ENCODE data around the gene STMND1.

STMND1 gene

DNA sequence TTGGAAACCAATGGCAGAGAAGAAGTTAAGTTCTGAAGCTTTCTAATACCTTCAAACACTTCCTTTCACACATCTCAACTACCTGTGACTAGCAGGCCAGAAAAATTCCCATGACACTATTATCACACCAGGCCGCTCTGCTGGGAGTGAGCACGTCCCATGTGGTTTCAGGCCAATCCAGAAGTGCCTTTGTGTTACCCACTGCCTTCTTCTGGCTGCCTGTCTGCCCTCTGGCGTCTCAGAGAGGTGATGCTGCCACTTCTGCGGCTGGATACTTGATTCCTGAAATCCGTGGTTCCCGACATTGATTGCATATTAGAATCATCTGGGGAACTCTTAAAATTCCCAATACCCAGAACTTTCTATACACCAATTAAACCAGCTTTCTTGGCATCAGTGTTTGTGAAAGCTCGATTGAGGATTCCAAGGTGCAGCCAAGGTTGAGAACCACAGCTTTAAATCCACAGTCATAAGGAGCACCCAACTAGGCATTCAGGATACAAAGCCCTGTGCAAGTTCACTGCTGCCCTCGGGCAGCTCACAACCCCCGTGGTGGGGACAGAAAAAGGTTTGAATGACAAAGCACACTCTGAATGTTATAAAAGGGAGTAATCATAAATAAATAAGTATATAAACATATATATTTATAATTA is 65.6 kb downstream of the STMND1 start:
- no peak for DNase-seq

DNA sequence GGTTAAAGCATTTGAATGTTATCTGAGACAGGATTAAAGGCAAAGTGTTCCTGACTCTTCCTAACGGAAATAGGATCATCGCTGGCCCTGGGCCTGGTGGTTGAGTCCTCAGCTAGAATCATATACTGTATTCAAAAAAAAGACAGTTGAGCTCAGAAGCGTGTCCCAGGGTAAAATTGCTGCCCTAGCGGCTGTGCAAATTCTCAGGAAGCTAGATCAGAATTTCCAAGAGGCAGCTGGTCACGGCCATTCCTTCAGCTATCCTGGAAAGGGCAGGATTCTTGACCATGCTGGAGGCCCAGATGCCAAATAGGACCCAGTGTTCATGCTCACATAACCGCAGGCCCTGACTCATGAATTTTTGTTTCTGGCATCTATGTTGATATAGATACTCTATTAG is 67.4 kb downstream of the STMND1 start:
- DNase-seq = no peak

DNA sequence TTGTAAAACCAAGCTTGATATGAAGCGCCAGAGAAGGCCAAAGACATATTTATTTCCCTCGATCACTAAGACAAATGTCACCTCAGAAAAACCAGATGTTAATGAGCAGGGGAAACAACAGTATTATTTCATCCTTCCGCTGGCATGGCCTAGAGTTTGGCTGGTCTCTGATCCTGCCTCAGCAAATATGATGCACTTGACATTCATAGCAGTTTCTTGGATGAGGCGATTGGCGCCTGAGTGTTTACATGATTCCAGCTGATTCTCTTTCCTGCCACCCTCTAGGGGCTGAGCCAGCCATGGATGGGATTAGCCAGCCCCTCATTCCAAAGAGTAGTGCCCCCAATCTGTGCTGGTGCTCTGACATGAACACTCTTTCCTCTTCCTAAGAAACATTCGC is 67.9 kb downstream of the STMND1 start:
- no peak for DNase-seq

DNA sequence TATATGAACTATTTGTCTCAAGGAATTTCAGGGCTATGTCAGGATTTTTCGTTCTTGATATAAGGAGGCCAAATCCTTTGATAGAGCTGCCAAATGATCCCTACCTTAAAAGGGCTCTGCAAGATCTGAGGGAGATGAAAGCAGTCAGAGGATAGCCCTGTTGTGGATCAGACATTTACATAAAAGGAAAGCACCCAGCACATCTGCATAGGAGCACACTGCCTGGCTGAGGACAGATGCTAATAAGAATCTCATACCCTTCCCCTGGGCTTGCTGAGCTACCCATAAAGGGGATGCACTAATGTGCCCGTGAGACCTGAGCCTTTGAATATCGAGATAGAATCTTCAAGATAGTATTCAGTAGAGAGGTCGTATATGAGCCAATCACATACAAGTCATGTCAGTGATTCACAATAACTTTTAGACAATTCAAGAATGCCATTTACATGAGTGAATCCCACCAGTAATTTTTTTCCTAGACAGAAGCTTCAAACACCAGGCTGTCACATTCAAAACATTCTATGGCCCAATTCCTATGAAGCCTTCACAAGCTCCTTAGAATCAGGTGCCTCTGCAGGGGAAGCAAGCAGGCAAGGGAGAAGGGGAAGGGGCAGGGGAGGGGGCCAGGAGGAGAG is 71.1 kb downstream of the STMND1 start:
- DNase-seq = no peak

DNA sequence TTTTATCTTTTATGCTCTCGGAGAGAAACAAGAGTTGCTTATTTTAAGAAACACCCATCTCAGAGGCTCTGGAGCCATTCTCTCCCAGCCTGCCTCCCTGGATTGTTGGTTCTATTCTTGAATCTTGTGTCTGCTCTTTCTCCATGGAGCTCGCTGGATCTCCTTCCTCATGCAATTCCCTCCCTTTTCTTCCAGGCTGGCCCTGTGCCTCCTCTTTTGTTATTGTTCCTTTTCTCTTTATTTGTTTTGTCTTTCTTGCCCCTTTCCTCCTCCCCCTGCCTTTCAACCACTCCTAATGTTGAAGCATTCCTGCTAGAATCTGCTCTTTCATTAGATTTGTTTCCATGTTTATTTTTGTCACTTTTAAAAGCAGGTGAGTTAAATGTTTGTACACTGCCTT is 76.5 kb downstream of the STMND1 start:
- no peak for DNase-seq

DNA sequence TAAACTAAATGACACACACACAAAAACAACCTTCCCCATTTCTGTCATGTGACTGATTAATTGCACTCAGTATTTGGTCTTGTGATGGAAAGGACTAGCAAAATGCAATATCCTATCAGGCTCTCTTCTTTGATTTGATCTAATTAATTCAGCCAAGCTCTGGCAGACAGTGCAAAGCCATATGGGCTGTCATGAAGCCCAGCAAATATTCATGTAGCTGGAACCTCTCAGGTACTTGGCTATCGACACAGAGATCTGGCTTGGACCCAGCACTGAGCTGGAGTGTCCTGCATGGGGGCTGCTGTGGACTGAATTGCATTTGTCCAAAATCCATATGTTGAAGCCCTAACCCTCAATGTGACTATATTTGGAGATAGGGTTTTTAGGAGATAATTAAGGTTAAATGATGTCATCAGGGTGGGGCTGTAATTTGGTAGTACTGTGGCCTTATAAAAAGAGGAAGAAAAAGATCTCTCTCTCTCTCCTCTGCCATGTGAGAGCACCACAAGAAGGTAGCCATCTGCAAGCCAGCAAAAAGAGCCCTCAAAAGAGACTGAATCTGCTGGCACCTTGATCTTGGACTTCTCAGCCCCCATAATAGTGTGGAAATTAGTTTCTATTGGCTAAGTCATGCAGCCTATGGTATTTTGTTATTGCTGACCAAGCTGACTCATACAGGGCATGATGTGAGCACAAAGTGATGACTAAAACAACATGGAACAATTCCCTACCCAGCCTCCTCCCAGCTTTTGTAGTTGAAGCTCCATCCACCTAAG is 77.1 kb downstream of the STMND1 start:
- DNase-seq = no peak

DNA sequence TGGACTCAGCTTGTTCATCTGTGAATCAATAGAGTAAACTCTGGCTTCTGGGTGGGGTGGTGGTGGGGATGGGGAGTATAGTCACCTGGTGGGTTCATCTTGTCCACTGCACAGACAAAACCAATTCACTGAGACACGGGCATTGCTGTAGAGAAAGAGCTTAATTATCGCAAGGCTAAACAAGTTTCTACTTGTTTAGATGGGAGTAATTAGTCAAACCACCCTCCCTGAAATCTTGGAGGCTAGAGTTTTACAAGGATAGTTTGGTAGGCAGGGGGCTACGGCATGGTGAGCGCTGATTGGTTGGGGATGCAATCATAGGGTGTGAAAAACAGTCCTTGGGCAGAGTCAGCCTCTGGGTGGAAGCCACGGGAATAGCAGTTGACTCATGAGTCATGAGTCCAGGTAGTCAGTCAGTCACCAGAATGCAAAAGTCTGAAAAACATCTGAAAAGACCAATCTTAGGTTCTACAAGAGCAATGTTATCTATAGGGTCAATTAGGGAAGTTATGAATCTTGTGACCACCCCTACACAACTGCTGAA is 77.8 kb downstream of the STMND1 start:
- DNase-seq = no peak

All from activated CD4-positive, alpha-beta T cell treated with anti-CD3 and anti-CD28 coated beads for 1 hour (primary cell).